IPS-NIHi7 (cell line): ENCODE data around the gene ST8SIA1.
"Not testable (repeated sequence)": the region's sequence is repeated elsewhere in the genome, so short reads cannot be mapped to it uniquely, and the experiment has no call there.

Experiments
- DNase-seq: peaks from one replicate; pipeline ENCODE4 v3.0.0; 2012; ENCODE audit warnings: mixed read lengths; ENCODE audit errors: extremely low spot score

ST8SIA1 gene

DNA sequence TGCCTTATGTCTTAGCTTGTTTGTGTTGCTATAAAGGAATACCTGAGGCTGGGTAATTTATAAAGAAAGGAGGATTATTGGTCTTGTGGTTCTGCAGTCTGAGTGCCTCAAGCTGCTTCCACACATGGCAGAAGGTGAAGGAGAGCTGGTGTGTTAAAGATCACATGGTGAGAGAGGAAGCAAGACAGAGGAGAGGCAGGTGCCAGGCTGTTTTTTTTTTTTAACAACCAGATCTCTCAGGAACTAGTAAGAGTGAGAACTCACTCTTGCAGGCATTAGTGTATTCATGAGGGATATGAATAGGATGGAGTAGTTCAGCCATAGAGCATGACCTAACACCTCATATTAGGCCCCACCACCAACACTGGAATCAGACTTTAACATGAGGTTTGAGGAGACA lies 165.1 kb downstream of the ST8SIA1 start:
- DNase-seq, result no peak

DNA sequence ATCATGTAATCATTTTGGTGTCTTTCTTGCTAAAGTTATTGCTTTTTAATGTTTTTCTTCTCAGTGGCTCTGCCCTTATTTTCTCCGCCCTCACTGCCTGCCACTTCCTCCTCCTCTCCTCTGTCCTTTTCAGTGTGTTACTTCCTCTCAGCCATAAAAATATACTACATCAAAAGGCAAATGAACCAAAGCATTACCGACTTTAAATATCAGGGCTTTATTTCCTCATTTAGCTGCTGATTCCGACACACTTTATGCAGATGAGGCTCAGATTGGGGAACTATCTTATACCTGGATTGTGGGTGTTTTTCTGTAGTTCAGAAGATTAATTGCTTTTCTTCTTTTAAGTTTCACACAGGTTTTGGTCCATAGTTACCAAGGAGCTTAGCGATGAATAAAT lies 170.4 kb downstream of the ST8SIA1 start:
- DNase-seq, result no peak

DNA sequence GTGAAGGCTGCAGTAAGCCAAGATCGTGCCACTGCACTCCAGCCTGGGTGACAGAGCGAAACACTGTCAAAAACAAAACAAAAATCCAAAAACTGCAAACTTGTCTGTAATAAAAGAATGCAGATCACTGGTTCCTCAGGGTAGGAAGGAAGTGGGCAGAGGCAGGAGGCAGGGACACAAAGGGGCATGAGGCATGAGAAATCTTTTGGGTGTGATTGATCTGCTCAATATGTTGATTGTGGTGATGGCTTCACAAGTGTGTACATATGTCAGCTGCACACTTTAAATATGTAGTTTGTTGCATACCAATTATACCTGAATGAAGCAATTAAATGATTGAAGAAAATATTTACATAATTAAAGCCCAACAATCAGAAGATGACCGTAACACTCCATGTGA lies 170.9 kb downstream of the ST8SIA1 start:
- no peak for DNase-seq

DNA sequence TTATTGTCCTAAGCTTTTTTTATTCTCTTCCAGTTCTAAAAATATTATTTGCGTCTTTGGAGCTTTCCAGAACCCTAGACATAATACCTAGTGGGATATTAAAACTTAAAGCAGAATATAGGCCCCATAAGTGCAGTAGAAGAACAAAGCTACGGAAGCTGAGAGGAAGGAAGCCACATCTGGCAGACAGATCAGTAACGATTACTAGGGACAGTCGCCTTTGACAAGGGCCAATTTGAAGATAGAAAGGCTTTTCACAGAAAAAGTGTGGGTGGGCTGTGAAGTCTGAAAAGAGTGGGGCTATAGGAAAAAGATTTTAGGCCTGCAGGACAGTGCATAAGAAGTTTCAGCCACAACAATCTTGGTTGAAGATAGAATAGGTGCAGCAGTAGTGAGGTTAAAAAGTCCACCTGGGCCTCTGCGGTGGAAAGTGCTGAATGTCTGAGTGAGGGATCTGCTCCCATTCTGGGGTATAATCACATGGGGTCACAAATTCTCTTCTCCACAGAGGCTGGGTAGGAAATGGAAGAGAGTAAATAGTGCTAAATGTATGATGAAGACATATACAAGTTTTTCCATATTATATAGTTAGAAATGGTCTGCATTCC lies 174.0 kb downstream of the ST8SIA1 start:
- no peak for DNase-seq

- not testable (repeated sequence) for DNase-seq
Measured at GRCh38 chr12:22149286-22149685, 185.2 kb downstream of the ST8SIA1 start.

DNA sequence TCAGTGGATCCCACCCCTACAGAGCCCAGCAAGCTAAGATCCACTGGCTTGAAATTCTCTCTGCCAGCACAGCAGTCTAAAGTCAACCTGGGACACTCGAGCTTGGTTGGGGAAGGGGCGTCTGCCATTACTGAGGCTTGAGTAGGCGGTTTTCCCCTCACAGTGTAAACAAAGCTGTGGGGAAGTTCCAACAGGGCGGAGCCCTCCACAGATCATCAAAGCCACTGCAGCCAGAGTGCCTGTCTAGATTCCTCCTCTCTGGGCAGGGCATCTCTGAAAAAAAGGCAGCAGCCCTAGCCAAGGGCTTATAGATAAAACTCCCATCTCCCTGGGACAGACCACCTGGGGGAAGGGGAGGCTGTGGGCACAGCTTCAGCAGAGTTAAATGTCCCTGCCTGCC lies 187.8 kb downstream of the ST8SIA1 start:
- DNase-seq, result not testable (repeated sequence)
